ENCODE results near the gene CCDC188. TPM values are rescaled to one million over a fixed set of nuclear protein-coding genes. Genes with fewer than 3 reads are reported as not detected.

Gene CCDC188
- total RNA-seq, 1 donor from 2014 or later, result 0.82 TPM

DNA sequence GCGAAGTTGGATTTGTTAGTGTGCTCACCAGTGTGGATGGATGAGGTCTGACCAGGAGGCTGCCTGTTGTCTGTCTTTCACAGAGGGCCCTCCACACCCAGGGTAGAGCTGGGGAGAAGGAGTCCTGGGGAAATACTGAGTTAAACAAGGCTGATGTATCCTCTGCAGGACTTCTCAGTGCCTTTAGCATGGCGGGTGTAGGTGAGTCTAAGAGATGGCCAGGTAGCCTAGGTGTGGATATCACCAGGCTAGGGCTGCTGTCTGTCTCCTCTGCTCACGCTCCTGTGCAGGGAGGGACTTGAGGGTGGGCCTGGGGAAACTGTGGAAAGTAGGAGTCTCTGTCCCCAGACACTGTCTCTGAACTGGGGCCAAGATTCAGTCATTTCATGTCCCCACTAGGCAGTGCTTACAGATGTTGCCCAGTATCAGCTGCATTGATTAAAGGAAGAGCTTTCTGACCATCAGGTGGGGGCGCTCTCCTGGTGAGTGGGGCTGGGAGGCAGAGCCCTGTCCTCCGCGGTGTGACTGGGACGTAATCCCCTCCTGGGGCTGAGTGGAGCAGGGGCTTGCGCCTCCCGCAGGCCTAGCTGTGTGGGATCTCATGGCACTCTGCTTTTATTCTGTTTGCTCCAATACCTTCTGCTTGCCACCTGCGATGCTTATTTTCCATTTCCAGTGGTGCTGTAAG, 35.5 kb upstream of the CCDC188 start:
- FAIRE-seq (no peak), DNase-seq (ENCODE audit: low spot score in 2 of 2) (no peak)

GRCh38 chr22:20185750-20186149, 34.9 kb upstream of the CCDC188 start:
- FAIRE-seq, result no peak
- DNase-seq (ENCODE audit: low spot score in 2 of 2), result no peak

- DNase-seq (ENCODE audit: low spot score in 2 of 2) (no peak), FAIRE-seq (no peak)
These were observed 33.8 kb upstream of the CCDC188 start for GRCh38 chr22:20184501-20185165.

GRCh38 chr22:20183823-20184222, 33.0 kb upstream of the CCDC188 start:
- no peak for DNase-seq (ENCODE audit: low spot score in 2 of 2)
- no peak for FAIRE-seq

DNA sequence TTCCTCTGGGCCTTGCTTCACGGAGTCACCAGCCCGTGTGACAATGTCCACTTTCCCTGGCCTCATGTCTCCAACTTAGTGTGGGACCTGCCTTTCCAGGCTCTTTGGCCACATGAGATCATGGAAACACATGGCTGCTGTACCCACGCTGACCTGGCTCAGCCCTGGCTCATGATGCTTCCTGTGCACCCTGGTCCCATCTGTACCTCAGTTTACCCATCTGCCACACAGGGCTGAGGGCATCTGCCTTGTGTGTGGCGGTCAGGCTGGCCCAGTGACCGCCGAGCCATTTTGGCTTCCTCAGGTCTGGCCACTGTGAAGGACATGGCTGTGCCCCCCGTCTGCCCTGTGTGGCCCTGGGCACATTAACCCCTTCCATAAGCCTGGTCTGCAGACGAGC, 32.2 kb upstream of the CCDC188 start:
- no peak for FAIRE-seq
- no peak for DNase-seq (ENCODE audit: low spot score in 2 of 2)

DNA sequence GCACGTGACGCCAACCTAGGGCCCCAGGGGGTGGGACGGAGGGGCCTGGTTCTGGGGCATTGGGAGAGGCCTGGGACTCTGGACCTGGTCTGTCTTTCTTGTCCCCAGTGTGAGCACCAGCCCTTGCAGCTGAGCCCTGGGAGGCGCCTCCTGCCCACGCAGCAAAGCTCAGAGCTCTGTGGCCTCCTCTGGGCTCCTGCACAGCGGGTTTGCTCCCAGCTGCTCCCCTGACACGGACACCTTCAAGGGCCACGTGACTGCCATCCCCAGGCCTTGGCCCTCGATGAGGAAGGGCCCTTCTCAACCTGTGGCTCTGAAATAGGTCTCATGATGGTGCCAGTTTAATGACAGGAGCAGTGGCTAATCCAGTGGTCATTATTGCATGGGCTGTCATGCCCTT, 31.5 kb upstream of the CCDC188 start:
- FAIRE-seq (no peak), DNase-seq (ENCODE audit: low spot score in 2 of 2) (no peak)

DNA sequence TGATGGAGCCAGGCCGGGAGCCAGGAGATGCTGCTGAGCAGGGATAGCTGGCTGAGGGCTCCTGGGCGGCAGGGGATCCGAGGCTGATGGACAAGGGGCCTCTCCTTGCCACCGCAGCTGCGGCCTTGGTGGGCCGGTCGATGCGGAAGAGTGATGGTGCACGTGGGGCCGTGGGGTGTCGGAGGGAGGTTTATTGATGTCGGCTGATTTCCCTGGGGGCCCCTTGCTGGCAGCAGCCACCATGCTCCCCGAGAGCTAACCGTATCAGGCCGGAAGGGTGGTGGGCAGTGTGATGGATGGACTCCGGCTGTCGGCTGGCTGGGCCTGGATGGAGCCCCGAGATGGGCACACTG, 31.0 kb upstream of the CCDC188 start:
- FAIRE-seq, result no peak

DNA sequence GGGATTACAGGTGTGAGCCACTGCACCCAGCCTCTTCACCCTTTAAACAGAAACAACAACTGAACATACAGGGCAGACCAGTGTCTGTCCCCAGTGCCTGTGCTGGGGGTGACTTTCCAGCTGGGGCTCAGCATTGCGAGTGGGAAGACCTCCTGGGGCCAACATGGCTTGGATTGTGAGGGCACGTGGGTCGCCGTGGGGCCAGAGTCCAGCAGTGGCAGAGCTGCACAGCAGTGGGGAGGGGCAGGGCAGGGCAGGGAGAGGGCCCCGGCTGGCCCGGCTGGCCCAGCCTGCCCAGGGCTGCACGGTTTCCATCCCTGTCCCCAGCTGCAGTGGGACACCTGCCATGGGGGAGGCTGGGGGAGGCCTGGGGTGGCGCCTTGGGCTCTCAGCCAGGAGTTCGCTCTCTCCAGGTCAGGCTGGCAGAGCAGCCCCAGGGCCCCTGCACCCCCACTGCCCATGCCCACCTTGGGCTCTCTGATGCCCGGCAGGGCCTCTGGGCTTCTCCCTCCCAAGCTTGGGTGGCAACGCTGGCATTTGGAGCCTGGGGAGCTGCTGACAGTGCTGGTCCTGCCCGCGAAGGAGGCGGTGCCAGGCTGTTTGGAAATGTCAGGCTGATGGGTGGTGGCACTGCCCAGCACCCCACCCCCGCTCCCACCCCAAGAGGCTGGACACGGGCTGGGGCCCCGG, 30.5 kb upstream of the CCDC188 start:
- DNase-seq (ENCODE audit: low spot score in 2 of 2) (no peak), FAIRE-seq (no peak)

More for the DNA sequence above, 31.0 kb upstream of the CCDC188 start:
- no peak for DNase-seq (ENCODE audit: low spot score in 2 of 2)

- FAIRE-seq (no peak), DNase-seq (ENCODE audit: low spot score in 2 of 2) (no peak)
These were observed 29.8 kb upstream of the CCDC188 start for GRCh38 chr22:20180640-20181039.

DNA sequence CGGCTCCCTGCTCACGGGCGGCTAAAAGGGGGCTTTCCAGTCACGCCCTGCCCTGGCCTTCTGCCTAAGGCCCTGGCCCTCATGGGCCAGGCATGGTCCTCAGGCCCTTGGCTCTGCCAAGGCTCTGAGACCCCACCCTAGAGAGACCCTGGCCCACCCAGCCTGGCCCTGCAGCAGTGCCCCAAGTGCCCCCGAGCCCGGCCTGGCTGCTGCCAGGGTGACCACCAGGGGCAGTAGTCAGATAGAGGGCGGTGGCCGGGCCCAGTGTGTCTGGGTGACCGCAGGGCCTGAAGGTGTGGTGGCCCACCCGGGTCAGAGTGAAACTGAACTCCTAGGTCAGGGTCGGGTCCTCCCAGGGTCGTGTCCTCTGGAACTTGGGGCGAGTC, 29.4 kb upstream of the CCDC188 start:
- DNase-seq (ENCODE audit: low spot score in 2 of 2) (no peak), FAIRE-seq (no peak)

DNA sequence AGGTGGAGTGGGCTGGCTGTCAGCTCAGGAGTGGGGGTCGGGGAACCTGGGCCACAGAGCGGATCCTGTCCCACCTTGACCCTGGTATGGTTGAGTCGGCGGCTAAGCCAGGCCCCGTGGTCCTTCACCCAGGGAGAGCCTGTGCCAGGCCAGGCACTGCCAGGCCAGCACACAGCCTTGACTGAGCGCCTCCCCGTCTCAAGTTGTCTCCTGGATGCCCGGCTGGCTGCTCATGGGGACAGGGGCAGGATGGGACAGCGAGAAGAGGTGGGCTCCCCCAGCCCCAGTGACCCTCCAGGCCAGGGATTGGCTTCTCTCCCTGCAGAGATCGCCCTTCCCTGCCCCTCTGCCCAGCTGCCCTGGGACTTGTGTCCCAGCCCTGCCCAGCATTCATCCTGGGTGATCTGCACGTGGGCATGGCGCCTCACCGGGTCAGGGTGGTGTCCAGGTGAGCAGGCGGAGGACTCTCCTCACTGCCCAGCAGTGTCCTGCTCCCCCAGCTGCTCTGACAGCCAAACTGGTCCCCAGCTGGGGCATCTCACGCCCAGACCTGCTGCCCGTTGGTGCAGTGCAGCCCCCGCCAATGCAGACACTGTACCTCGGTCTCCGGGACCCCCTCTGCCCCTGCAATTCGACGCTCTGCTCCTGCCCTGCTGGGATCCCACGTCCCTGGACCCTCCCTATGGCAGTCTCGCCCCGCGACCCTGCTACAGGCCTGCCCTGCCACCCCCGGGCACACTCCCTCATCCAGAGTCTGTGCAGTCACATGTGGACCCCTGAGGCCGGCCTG, 28.8 kb upstream of the CCDC188 start:
- no peak for FAIRE-seq
- no peak for DNase-seq (ENCODE audit: low spot score in 2 of 2)

DNA sequence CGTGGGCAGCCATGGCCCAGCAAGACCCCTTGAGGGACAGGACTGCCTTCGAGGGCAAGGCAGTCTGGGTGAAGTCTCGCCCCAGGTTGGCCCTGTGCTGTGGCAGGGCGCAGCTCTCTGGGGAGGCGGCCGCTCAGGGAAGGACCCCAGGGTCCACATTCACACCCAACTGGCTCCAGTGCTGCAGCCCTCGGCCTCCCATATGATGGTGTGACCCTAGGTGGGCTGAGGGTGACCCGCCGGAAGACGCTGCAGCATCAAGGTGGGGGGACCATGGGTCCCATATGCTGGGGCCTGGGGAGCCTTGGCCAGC, 28.0 kb upstream of the CCDC188 start:
- FAIRE-seq (no peak), DNase-seq (ENCODE audit: low spot score in 2 of 2) (no peak)

- no peak for DNase-seq (ENCODE audit: low spot score in 2 of 2)
- no peak for FAIRE-seq
These were observed 27.4 kb upstream of the CCDC188 start for GRCh38 chr22:20178075-20178914.

GRCh38 chr22:20177217-20177911, 26.5 kb upstream of the CCDC188 start:
- FAIRE-seq (no peak), DNase-seq (ENCODE audit: low spot score in 2 of 2) (no peak)

DNA sequence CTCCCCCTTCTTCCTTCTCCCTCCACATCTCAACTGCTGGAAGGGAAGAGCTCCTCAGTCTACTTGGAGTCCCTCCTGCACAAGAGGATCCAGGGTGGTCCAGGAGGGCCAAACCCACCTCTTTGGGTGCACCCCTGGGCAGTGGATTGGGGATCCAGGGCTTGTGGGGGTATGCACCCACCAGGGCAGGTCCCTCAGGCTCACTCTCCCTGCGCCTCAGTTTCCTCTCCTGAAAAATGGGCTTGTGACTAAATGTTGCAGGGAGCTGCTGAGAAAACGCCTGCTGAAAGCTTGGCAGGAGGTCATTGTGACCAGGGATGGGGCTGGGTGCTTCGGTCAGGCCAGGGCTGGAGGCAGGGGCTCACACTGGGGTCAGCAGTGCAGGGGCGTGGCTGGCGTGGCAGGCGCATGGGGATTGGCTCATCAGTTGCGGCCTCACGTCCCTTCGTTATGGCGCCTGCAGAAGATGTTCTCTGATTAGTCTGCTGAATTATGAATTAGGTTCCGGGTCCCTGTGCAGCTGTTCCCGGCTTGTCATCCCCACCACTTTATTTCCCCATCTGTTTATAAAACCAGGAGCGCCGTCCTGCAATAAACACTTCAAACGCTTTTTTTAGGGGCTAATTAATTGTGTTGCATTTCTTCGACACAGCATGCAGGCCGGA, 25.7 kb upstream of the CCDC188 start:
- DNase-seq (ENCODE audit: low spot score in 2 of 2), result no peak
- no peak for FAIRE-seq

DNA sequence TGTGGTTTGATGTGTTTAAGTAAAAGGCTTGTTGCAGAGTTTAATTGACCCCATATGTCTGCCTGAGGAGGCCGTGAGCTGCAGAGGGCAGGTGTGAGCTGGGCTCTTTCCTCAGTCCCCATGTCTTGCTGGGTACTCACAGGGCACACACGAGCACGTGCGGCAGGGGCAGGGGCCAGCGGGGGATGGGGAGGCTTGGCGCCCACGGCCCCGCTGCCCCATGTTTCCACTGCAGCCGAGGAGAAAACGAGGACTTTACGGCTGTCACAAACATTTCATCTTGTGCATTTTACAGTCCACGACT, 24.7 kb upstream of the CCDC188 start:
- FAIRE-seq, result no peak
- DNase-seq (ENCODE audit: low spot score in 2 of 2), result no peak

DNA sequence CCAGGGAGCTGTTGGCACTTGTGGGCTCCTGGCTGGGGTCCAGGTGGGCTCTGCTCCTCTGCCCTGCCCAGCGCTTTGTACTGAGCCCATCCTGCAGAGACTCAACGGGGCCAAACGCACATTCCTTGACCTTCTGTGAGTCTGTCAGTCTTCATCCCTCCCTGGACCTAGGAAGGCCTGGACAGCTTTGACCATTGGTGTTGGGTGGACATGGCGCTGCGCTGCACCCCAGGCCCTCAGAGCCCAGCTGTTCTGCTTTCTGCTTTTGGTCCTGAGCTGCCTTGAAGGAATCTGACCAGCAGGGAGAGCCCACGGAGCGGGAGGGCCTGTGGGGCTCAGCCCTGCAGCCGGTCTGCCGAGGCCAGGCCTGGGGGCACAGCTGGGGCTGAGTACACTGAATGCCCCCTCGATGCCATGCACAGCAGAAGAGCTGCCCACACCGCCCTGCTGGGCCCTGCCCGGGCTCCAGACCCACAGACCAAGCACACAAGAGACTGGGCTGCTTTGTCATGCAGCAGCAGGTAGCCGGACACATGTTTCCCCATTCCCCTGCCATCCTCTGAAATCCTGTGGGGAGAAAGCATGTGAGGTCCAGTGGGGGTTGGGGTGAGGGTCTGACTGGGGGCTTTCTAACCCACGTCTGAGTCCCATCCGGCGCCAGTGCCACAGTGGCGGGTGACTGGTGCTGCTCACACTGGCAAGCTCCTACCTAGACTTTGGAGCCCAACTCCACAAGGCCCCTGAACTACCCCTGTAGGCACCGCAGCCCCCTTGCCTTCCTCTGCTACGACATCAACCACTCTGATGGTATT, 24.1 kb upstream of the CCDC188 start:
- FAIRE-seq (no peak), DNase-seq (ENCODE audit: low spot score in 2 of 2) (no peak)

DNA sequence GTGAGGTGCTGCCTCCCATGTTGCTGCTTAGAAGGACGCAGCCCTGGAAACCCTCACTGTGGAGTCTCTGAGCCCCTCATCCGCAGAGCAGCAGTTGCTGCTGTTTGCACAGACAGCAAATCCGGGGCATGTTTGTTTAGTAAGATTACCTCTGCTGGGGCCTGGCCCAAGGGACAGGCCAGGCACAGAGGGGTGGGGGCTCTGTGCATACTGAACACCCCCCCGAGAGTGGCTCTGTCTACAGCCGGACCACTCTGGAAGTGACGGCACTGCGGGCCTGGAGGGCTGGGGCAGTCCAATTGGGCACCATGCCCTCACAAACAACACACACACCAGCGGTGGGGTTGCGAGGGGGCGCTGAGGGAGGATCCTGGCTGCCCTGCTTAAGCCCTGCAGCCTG, 22.9 kb upstream of the CCDC188 start:
- no peak for DNase-seq (ENCODE audit: low spot score in 2 of 2)
- FAIRE-seq, result no peak

- no peak for DNase-seq (ENCODE audit: low spot score in 2 of 2)
- no peak for FAIRE-seq
These were observed 22.4 kb upstream of the CCDC188 start for GRCh38 chr22:20173246-20173645.
